ENCODE results near the gene CYP27A1.
"Not testable (repeated sequence)": the region's sequence is repeated elsewhere in the genome, so short reads cannot be mapped to it uniquely, and the experiment has no call there.

Gene CYP27A1

GRCh38 chr2:218839888-218840287 is 57.9 kb downstream of the CYP27A1 start:
- TF ChIP-seq POLR2A (IDR thresholded peaks at IDR 0.05; ENCODE audit: extremely low read depth, insufficient read length) (no peak), CTCF (IDR thresholded peaks at IDR 0.05; ENCODE audit: low read depth, low read length) (no peak), MYC (IDR thresholded peaks at IDR 0.05; ENCODE audit: low read depth, low read length) (no peak), MAX (IDR thresholded peaks at IDR 0.05; ENCODE audit: low read depth, low read length) (no peak)
- no peak for DNase-seq (ENCODE audit: low read depth)
- H3K4me3 ChIP-seq (ENCODE audit: low read depth, low read length) = no peak overlapping the region

- not testable (repeated sequence) for H3K4me3 ChIP-seq (ENCODE audit: low read depth, low read length); DNase-seq (ENCODE audit: low read depth)
These were observed 62.4 kb downstream of the CYP27A1 start for GRCh38 chr2:218844334-218844733.

GRCh38 chr2:218846963-218847362 is 65.0 kb downstream of the CYP27A1 start:
- H3K4me3 ChIP-seq (ENCODE audit: low read depth, low read length) = not testable (repeated sequence)

GRCh38 chr2:218849721-218850120 is 67.8 kb downstream of the CYP27A1 start:
- DNase-seq (ENCODE audit: low read depth) = no peak
- TF ChIP-seq CTCF (IDR thresholded peaks at IDR 0.05; ENCODE audit: low read depth, low read length) = no peak
- no peak for TF ChIP-seq POLR2A (IDR thresholded peaks at IDR 0.05; ENCODE audit: extremely low read depth, insufficient read length)
- TF ChIP-seq MAX (IDR thresholded peaks at IDR 0.05; ENCODE audit: low read depth, low read length) = no peak
- no peak for TF ChIP-seq MYC (IDR thresholded peaks at IDR 0.05; ENCODE audit: low read depth, low read length)
- no peak overlapping the region for H3K4me3 ChIP-seq (ENCODE audit: low read depth, low read length)

More at GRCh38 chr2:218846963-218847362, 65.0 kb downstream of the CYP27A1 start:
- not testable (repeated sequence) for DNase-seq (ENCODE audit: low read depth)

GRCh38 chr2:218850796-218851195 is 68.8 kb downstream of the CYP27A1 start:
- DNase-seq (ENCODE audit: low read depth) = no peak
- no peak overlapping the region for H3K4me3 ChIP-seq (ENCODE audit: low read depth, low read length)
- TF ChIP-seq CTCF (IDR thresholded peaks at IDR 0.05; ENCODE audit: low read depth, low read length) = no peak

- TF ChIP-seq CTCF (IDR thresholded peaks at IDR 0.05; ENCODE audit: low read depth, low read length) (no peak), MAX (IDR thresholded peaks at IDR 0.05; ENCODE audit: low read depth, low read length) (no peak), POLR2A (IDR thresholded peaks at IDR 0.05; ENCODE audit: extremely low read depth, insufficient read length) (no peak), MYC (IDR thresholded peaks at IDR 0.05; ENCODE audit: low read depth, low read length) (no peak)
- no peak for DNase-seq (ENCODE audit: low read depth)
- H3K4me3 ChIP-seq (ENCODE audit: low read depth, low read length) = no peak overlapping the region
These were observed 69.3 kb downstream of the CYP27A1 start for GRCh38 chr2:218851286-218851685.

- peak; percentile 89 for DNase-seq (ENCODE audit: low read depth)
- peak overlapping the region; percentile 8 for H3K4me3 ChIP-seq (ENCODE audit: low read depth, low read length)
- no peak for TF ChIP-seq MAX (IDR thresholded peaks at IDR 0.05; ENCODE audit: low read depth, low read length)
- TF ChIP-seq CTCF (IDR thresholded peaks at IDR 0.05; ENCODE audit: low read depth, low read length) = peak; percentile 81
These were observed 71.1 kb downstream of the CYP27A1 start for GRCh38 chr2:218852911-218853667.

Data from NB4 (cell line).